Measurements from ENCODE around the gene TIMM22.
"Not testable (repeated sequence)": the region's sequence is repeated elsewhere in the genome, so short reads cannot be mapped to it uniquely, and the experiment has no call there.

Gene TIMM22

GRCh38 chr17:1034652-1035210 lies 37.8 kb downstream of the TIMM22 start:
- Mint-ChIP-seq H3K4me3 (no peak overlapping the region), H3K27me3 (no peaks in the 10 kb centered on the region), H3K27ac (no peak overlapping the region), H3K4me1 (peaks cover 10% of the 10 kb centered on the region), H3K9me3 (no peaks in the 10 kb centered on the region)
- DNase-seq: no peak
- no peak for ATAC-seq

DNA sequence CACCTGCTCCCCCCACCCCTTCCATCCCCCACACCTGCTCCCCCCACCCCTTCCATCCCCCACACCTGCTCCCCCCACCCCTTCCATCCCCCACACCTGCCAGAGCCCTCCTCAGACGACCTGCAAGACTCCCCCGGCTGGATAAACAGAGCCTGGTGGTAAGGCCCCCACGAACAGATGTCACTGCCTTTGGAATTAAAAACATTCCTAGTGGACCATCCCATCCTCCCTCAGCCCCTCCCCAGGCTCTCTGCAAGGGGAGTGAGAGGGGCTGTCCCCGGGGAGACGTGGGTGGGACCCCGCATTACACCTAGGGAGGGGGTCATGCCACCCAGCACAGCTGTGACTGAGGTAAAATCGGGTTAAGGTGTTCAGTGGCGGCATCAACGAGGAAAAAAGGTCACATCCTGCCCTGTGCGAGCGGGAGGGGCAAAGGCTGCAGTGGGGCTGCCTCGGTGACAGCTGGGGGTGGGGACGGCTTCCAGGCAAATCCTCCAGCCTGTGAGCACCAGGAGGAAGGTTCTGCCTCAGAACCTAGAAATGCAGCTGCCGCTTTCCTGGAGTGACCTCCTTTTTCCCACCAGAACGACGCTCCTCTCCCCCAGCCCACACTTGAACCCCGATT lies 38.7 kb downstream of the TIMM22 start:
- H3K27me3 Mint-ChIP-seq: no peaks in the 10 kb centered on the region
- no peak for ATAC-seq
- no peak for DNase-seq
- H3K27ac Mint-ChIP-seq: peak overlapping the region in 1 of 2 donors; percentile 34
- H3K9me3 Mint-ChIP-seq: no peaks in the 10 kb centered on the region
- H3K4me3 Mint-ChIP-seq: no peak overlapping the region
- peaks cover 9% of the 10 kb centered on the region for H3K4me1 Mint-ChIP-seq

DNA sequence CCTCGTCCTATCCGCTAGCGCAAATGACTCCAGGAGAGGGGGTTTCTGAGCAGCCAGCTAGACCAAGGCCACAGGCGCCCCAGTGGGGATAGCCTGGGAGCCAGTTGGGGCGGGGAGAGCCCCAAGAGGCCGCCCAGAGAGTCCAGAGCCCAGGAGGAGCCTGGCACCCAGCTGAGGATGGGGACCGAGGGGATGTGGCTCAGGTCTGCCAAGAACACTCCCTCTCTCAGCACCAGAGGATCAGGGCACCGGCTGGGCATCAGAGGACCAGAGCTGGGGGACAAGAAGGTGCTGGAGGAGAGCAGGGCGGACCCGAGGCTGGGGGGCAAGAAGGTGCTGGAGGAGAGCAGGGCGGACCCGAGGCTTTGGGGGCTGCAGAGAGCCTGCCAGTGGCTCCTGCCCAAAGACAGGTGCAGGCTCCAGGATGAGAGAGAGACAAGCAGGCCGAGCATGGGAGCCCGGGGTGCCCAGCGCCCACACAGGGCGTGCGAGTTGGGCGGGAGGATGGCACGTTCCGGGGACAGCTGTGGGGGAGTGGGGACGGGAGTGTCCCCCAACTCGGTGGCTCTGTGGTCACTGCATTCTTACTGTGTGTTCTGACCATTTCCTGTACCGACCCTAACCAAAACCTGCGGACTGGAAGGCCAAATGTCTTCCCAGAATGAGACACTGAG lies 39.4 kb downstream of the TIMM22 start:
- Mint-ChIP-seq H3K27ac (no peak overlapping the region), H3K9me3 (no peaks in the 10 kb centered on the region), H3K4me1 (peaks cover 9% of the 10 kb centered on the region), H3K4me3 (no peak overlapping the region), H3K27me3 (no peaks in the 10 kb centered on the region)
- no peak for DNase-seq
- no peak for ATAC-seq

DNA sequence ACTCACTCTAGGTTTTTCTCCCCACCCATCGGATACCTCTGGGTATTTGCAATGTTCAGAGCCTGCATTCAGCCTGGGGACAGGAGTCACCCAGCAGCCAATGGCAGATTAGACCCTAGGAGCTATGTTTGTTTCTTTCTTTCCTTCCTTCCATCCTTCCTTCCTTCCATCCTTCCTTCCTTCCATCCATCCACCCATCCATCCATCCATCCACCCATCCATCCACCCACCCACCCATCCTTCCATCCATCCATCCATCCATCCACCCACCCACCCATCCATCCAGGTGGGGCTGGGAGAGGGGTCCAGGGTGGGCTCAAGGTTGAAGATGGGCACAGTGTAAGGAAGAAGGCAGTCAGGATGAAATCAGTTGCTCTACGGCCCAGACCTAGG lies 39.9 kb downstream of the TIMM22 start:
- peak overlapping the region in 1 of 2 donors; percentile 82 for H3K27ac Mint-ChIP-seq
- no peak for ATAC-seq
- H3K9me3 Mint-ChIP-seq: no peaks in the 10 kb centered on the region
- DNase-seq: no peak
- H3K4me1 Mint-ChIP-seq: peaks cover 9% of the 10 kb centered on the region
- H3K4me3 Mint-ChIP-seq: no peak overlapping the region
- H3K27me3 Mint-ChIP-seq: no peaks in the 10 kb centered on the region

GRCh38 chr17:1037238-1037879 lies 40.4 kb downstream of the TIMM22 start:
- H3K27me3 Mint-ChIP-seq: no peaks in the 10 kb centered on the region
- peaks cover 9% of the 10 kb centered on the region for H3K4me1 Mint-ChIP-seq
- no peaks in the 10 kb centered on the region for H3K9me3 Mint-ChIP-seq
- no peak overlapping the region for H3K4me3 Mint-ChIP-seq
- ATAC-seq (no peak), DNase-seq (no peak)
- H3K27ac Mint-ChIP-seq: peak overlapping the region in 1 of 2 donors; percentile 82

- DNase-seq: no peak
- Mint-ChIP-seq H3K27me3 (no peaks in the 10 kb centered on the region), H3K27ac (peak overlapping the region in 1 of 2 donors; percentile 34), H3K4me1 (peaks cover 9% of the 10 kb centered on the region), H3K9me3 (no peaks in the 10 kb centered on the region), H3K4me3 (no peak overlapping the region)
- ATAC-seq: no peak
Measured at GRCh38 chr17:1038459-1039122, 41.7 kb downstream of the TIMM22 start.

DNA sequence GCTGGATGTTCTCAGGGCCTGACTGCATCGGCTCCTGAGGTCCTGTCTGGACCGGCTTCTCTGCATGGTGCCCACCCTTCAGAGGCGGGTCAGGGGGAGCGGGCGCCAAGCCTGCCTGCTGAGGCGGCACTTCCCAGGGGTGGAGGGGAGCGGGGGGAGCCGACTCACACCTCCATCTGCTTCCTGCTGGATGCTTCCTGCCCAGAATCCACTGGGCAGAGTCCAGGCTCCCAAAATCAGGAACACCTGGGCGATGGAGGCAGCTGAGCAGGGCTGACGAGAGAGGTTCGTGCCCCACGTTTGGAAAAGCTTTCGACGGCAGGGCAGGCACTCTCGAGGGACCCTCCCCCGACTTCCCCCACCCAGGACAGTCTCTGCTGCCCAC lies 42.2 kb downstream of the TIMM22 start:
- no peak for DNase-seq
- H3K9me3 Mint-ChIP-seq: no peaks in the 10 kb centered on the region
- peak overlapping the region in 1 of 2 donors; percentile 34 for H3K27ac Mint-ChIP-seq
- peaks cover 9% of the 10 kb centered on the region for H3K4me1 Mint-ChIP-seq
- ATAC-seq: no peak
- H3K27me3 Mint-ChIP-seq: no peaks in the 10 kb centered on the region
- no peak overlapping the region for H3K4me3 Mint-ChIP-seq

GRCh38 chr17:1039511-1040215 lies 42.7 kb downstream of the TIMM22 start:
- ATAC-seq (no peak), DNase-seq (no peak)
- H3K9me3 Mint-ChIP-seq: no peaks in the 10 kb centered on the region
- H3K4me1 Mint-ChIP-seq: peaks cover 9% of the 10 kb centered on the region
- no peak overlapping the region for H3K4me3 Mint-ChIP-seq
- peak overlapping the region in 1 of 2 donors; percentile 22 for H3K27ac Mint-ChIP-seq
- H3K27me3 Mint-ChIP-seq: no peaks in the 10 kb centered on the region

GRCh38 chr17:1040216-1040600 lies 43.3 kb downstream of the TIMM22 start:
- Mint-ChIP-seq H3K9me3 (no peaks in the 10 kb centered on the region), H3K27ac (no peak overlapping the region), H3K4me3 (no peak overlapping the region), H3K27me3 (no peaks in the 10 kb centered on the region), H3K4me1 (peaks cover 9% of the 10 kb centered on the region)
- ATAC-seq: no peak
- no peak for DNase-seq

DNA sequence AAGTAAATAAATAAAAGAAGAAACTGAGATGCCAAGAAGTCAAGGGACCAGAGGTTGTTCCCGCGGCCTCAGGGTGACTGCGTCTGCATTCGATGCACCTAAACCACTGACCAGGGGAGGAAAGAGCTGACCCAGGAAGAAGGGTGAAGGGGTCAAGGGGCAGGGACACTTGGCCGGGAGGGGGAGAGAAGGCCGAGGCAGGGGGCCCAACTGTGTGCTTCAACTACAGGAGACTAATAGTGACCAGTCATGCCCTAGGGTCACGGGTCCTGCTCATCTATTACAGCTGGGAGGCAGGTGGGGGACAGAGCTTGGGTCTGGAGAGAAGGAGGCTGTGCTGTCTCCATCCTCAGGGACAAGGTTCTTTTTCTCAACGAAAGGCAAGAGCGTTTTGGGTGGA lies 44.8 kb downstream of the TIMM22 start:
- H3K27me3 Mint-ChIP-seq: no peaks in the 10 kb centered on the region
- no peaks in the 10 kb centered on the region for H3K4me1 Mint-ChIP-seq
- no peaks in the 10 kb centered on the region for H3K9me3 Mint-ChIP-seq
- DNase-seq: no peak
- no peak overlapping the region for H3K27ac Mint-ChIP-seq
- no peak overlapping the region for H3K4me3 Mint-ChIP-seq
- no peak for ATAC-seq

- no peaks in the 10 kb centered on the region for H3K27me3 Mint-ChIP-seq
- no peaks in the 10 kb centered on the region for H3K4me1 Mint-ChIP-seq
- H3K9me3 Mint-ChIP-seq: no peaks in the 10 kb centered on the region
- no peak for DNase-seq
- H3K4me3 Mint-ChIP-seq: no peak overlapping the region
- ATAC-seq: no peak
- H3K27ac Mint-ChIP-seq: no peak overlapping the region
Measured at GRCh38 chr17:1042486-1042885, 45.6 kb downstream of the TIMM22 start.

DNA sequence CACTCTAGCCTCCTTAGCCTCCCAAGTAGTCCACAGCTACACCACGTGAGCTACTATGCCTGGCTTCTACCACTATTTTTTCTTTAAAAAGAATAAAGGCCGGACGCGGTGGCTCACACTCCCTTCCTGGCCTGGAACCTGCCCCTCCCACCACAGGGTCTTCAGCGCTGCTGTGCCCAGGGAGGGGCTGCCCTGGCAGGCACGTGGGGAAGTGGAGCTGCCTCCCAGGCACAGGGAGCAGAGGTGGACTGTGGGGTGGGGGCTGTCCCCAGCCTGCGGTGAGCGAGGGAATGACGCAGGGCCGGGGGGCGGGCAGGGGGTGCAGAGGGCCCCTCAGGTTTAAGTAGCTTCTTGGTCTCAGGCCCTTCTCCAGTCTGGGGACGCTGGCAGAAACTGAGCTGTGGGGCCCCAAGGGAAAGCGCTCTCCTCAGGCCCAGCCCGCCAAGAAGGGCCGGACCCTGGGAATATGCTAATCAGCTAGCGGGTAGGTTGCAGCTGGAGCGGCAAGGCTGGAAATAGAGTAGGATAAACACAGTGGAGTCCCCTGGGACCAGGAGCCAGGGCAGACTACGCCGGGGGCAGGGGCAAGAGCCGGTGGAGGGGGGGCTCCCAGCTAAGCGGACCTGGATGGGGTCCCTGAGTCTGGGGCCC lies 46.8 kb downstream of the TIMM22 start:
- ATAC-seq: no peak
- no peaks in the 10 kb centered on the region for H3K9me3 Mint-ChIP-seq

DNA sequence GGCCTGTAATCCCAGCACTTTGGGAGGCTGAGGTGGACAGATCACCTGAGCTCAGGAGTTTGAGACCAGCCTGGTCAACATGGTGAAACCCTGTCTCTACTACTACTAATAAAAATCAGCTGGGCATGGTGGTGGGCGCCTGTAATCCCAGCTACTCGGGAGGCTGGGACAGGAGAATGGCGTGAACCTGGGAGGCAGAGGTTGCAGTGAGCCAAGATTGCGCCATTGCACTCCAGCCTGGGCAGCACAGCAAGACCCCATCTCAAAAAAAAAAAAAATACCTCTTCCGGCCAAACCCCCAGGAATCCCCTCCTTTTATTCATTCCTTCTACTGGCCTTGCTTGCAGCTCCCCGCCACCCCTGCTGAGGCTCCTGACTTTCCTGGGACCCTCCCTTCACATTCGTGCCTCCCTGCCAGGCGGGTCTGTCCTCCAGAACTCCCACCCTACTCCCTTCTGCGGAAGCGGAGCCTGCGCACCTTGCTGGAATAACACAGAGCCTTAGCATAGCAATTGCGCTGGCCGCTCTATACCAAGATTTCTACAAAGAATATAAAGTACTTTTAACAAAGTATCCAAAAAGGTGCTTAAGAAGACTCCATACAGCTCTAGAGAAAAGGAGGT lies 47.6 kb downstream of the TIMM22 start:
- H3K27ac Mint-ChIP-seq, H3K27me3 Mint-ChIP-seq, H3K4me3 Mint-ChIP-seq, ATAC-seq, H3K9me3 Mint-ChIP-seq, H3K4me1 Mint-ChIP-seq, DNase-seq: not testable (repeated sequence)

More for the DNA sequence above, 46.8 kb downstream of the TIMM22 start:
- Mint-ChIP-seq H3K27me3 (no peaks in the 10 kb centered on the region), H3K4me3 (no peak overlapping the region), H3K4me1 (no peaks in the 10 kb centered on the region), H3K27ac (no peak overlapping the region)
- no peak for DNase-seq

DNA sequence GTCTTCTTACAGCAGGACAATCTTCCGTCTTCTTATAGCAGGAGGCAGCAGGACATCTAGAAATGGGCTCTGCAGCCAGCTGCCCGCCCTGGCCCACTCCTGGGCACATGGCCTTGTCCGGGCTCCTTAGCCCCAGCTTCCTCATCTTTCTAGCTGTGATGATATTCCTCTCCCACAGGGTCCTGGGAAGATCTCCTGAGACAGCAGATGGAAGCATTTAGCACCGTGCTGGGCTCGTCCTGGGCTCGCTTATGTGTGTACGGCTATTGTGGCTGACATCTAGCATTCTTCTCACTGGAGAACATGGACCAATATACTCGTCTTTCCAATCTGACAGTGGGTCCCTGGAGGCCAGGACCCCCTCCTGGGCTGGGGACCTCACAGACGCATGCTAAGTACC lies 48.5 kb downstream of the TIMM22 start:
- DNase-seq (no peak), ATAC-seq (no peak)
- no peaks in the 10 kb centered on the region for H3K9me3 Mint-ChIP-seq
- peak overlapping the region in 1 of 2 donors; percentile 50 for H3K27ac Mint-ChIP-seq
- H3K4me1 Mint-ChIP-seq: no peaks in the 10 kb centered on the region
- no peak overlapping the region for H3K4me3 Mint-ChIP-seq
- H3K27me3 Mint-ChIP-seq: no peaks in the 10 kb centered on the region
